GM19193 (cell line): ENCODE measurements around the gene AGBL4.

Experiments
- POLR2A ChIP-seq: IDR thresholded peaks from 4 replicates; pipeline ENCODE4 v1.6.1; 2011; ENCODE audit not compliant: insufficient read depth, insufficient read length; ENCODE audit errors: extremely low read depth

The AGBL4 gene

GRCh38 chr1:49185450-49185980 is 838.2 kb downstream of the AGBL4 start:
- no peak for TF ChIP-seq POLR2A

GRCh38 chr1:49183489-49183888 is 840.3 kb downstream of the AGBL4 start:
- no peak for TF ChIP-seq POLR2A

- TF ChIP-seq POLR2A, result no peak
Observed at GRCh38 chr1:49181033-49181432, 842.7 kb downstream of the AGBL4 start.

GRCh38 chr1:49171941-49172593 is 851.7 kb downstream of the AGBL4 start:
- no peak for TF ChIP-seq POLR2A

- no peak for TF ChIP-seq POLR2A
Observed at GRCh38 chr1:49166031-49166430, 857.7 kb downstream of the AGBL4 start.

GRCh38 chr1:49163031-49163430 is 860.7 kb downstream of the AGBL4 start:
- no peak for TF ChIP-seq POLR2A

- TF ChIP-seq POLR2A, result no peak
Observed at GRCh38 chr1:49160677-49161076, 863.1 kb downstream of the AGBL4 start.

- no peak for TF ChIP-seq POLR2A
Observed at GRCh38 chr1:49136738-49137251, 887.0 kb downstream of the AGBL4 start.

GRCh38 chr1:49125746-49126145 is 898.0 kb downstream of the AGBL4 start:
- no peak for TF ChIP-seq POLR2A

- no peak for TF ChIP-seq POLR2A
Observed at GRCh38 chr1:49111931-49112330, 911.8 kb downstream of the AGBL4 start.

- TF ChIP-seq POLR2A, result no peak
Observed at GRCh38 chr1:49106445-49106844, 917.3 kb downstream of the AGBL4 start.

GRCh38 chr1:49104575-49104974 is 919.2 kb downstream of the AGBL4 start:
- TF ChIP-seq POLR2A, result no peak

- TF ChIP-seq POLR2A, result no peak
Observed at GRCh38 chr1:49102752-49103151, 921.0 kb downstream of the AGBL4 start.

- TF ChIP-seq POLR2A, result no peak
Observed at GRCh38 chr1:49098866-49099265, 924.9 kb downstream of the AGBL4 start.

- TF ChIP-seq POLR2A, result no peak
Observed at GRCh38 chr1:49086327-49086726, 937.4 kb downstream of the AGBL4 start.

GRCh38 chr1:49085079-49085478 is 938.7 kb downstream of the AGBL4 start:
- no peak for TF ChIP-seq POLR2A

- TF ChIP-seq POLR2A, result no peak
Observed at GRCh38 chr1:49060766-49061165, 963.0 kb downstream of the AGBL4 start.

GRCh38 chr1:49059087-49059486 is 964.7 kb downstream of the AGBL4 start:
- TF ChIP-seq POLR2A, result no peak

- no peak for TF ChIP-seq POLR2A
Observed at GRCh38 chr1:49052102-49052501, 971.7 kb downstream of the AGBL4 start.
